OCI-LY1 (cell line): ENCODE measurements around the gene EEF1B2.

Experiments
- H2AFZ ChIP-seq: fragments of 200-600 bp; sonication (generic), shearing (Covaris generic); 2 replicates; pipeline ENCODE4 v1.6.0; 2014; ENCODE audit warnings: antibody characterized with exemption, mild to moderate bottlenecking, low read length
- H3F3A ChIP-seq: fragments of 200-600 bp; sonication (generic), shearing (Covaris generic); 2 replicates; pipeline ENCODE4 v1.6.0; 2014; ENCODE audit warnings: mild to moderate bottlenecking, antibody characterized with exemption, low read length, moderate library complexity; ENCODE audit not compliant: insufficient read depth
- H3K27ac ChIP-seq: fragments of 200-600 bp; sonication (generic); 2 replicates; pipeline ENCODE4 v1.5.1; 2014; ENCODE audit warnings: low read length, mixed run types, mild to moderate bottlenecking, low read depth; ENCODE audit not compliant: poor library complexity, severe bottlenecking
- H3K27me3 ChIP-seq: fragments of 200-600 bp; sonication (generic); 2 replicates; pipeline ENCODE4 v1.6.0; 2014; ENCODE audit warnings: antibody characterized with exemption, mild to moderate bottlenecking, low read length, moderate library complexity; ENCODE audit not compliant: insufficient read depth
- H3K36me3 ChIP-seq: fragments of 200-600 bp; sonication (generic); 2 replicates; pipeline ENCODE4 v1.6.1; 2014; ENCODE audit warnings: mild to moderate bottlenecking, antibody characterized with exemption, low read length, moderate library complexity, mixed read lengths; ENCODE audit not compliant: insufficient read depth
- H3K4me1 ChIP-seq: fragments of 200-600 bp; sonication (generic); 2 replicates; pipeline ENCODE4 v1.5.1; 2014; ENCODE audit warnings: mild to moderate bottlenecking, low read length, moderate library complexity; ENCODE audit not compliant: insufficient read depth, severe bottlenecking
- H3K4me2 ChIP-seq: fragments of 200-600 bp; sonication (generic), shearing (Covaris generic); 2 replicates; pipeline ENCODE4 v1.6.1; 2014; ENCODE audit warnings: low read length
- H3K4me3 ChIP-seq: fragments of 200-600 bp; sonication (generic); 2 replicates; pipeline ENCODE4 v1.5.1; 2014; ENCODE audit warnings: low read length, low read depth, mild to moderate bottlenecking, mixed read lengths; ENCODE audit not compliant: poor library complexity, severe bottlenecking
- H3K79me2 ChIP-seq: fragments of 200-600 bp; shearing (Covaris generic); 2 replicates; pipeline ENCODE4 v1.6.1; 2016; ENCODE audit warnings: mixed run types, low read length, mixed read lengths; ENCODE audit not compliant: insufficient read depth
- H3K9ac ChIP-seq: fragments of 200-600 bp; sonication (generic), shearing (Covaris generic); 2 replicates; pipeline ENCODE4 v1.6.1; 2014; ENCODE audit warnings: mild to moderate bottlenecking, low read length, mixed read lengths
- H3K9me2 ChIP-seq: fragments of 200-600 bp; sonication (generic), shearing (Covaris generic); 2 replicates; pipeline ENCODE4 v1.6.1; 2014; ENCODE audit warnings: low read depth, mild to moderate bottlenecking, low read length, mixed read lengths
- H3K9me3 ChIP-seq: fragments of 200-600 bp; shearing (Covaris generic); 2 replicates; pipeline ENCODE4 v1.6.1; 2014; ENCODE audit warnings: low read length, mixed read lengths
- H4K20me1 ChIP-seq: fragments of 200-600 bp; sonication (generic), shearing (Covaris generic); 2 replicates; pipeline ENCODE4 v1.6.0; 2016; ENCODE audit warnings: mild to moderate bottlenecking, low read length; ENCODE audit not compliant: insufficient read depth
- CTCF ChIP-seq: fragments of 200-600 bp; sonication (generic), shearing (Covaris generic); IDR thresholded peaks from 2 replicates; pipeline ENCODE4 v1.5.1; 2017; ENCODE audit warnings: mild to moderate bottlenecking, antibody characterized with exemption, low read length, moderate library complexity, mixed read lengths
- EZH2 ChIP-seq: fragments of 200-600 bp; sonication (generic), shearing (Covaris generic); IDR thresholded peaks from 2 replicates; pipeline ENCODE4 v1.8.0; 2017; ENCODE audit warnings: borderline replicate concordance, mixed run types, mild to moderate bottlenecking, antibody characterized with exemption, low read length, moderate library complexity, mixed read lengths

The EEF1B2 gene

GRCh38 chr2:206192157-206192556 lies 32.5 kb downstream of the EEF1B2 start:
- no peak overlapping the region for H3K4me3 ChIP-seq
- no peaks in the 10 kb centered on the region for H3K36me3 ChIP-seq
- H3F3A ChIP-seq, result no peaks in the 10 kb centered on the region
- H2AFZ ChIP-seq, result no peak overlapping the region
- TF ChIP-seq EZH2 (no peak), CTCF (no peak)
- H3K9me2 ChIP-seq, result no peaks in the 10 kb centered on the region
- H3K4me1 ChIP-seq, result no peaks in the 10 kb centered on the region
- no peak overlapping the region for H3K4me2 ChIP-seq
- no peak overlapping the region for H3K27ac ChIP-seq
- no peaks in the 10 kb centered on the region for H3K27me3 ChIP-seq
- no peaks in the 10 kb centered on the region for H4K20me1 ChIP-seq
- no peaks in the 10 kb centered on the region for H3K9me3 ChIP-seq
- H3K79me2 ChIP-seq, result no peaks in the 10 kb centered on the region
- H3K9ac ChIP-seq, result no peak overlapping the region

- no peak for TF ChIP-seq EZH2
- TF ChIP-seq CTCF, result no peak
- H3K79me2 ChIP-seq, result no peaks in the 10 kb centered on the region
Observed at GRCh38 chr2:206193671-206194357, 34.1 kb downstream of the EEF1B2 start.

GRCh38 chr2:206198677-206199076 lies 39.0 kb downstream of the EEF1B2 start:
- H3K9me2 ChIP-seq, result no peaks in the 10 kb centered on the region
- H3K79me2 ChIP-seq, result no peaks in the 10 kb centered on the region
- no peak overlapping the region for H2AFZ ChIP-seq
- H3K4me2 ChIP-seq, result no peak overlapping the region
- no peaks in the 10 kb centered on the region for H4K20me1 ChIP-seq
- H3K27ac ChIP-seq, result no peak overlapping the region
- no peaks in the 10 kb centered on the region for H3K9me3 ChIP-seq
- no peak for TF ChIP-seq CTCF
- no peak for TF ChIP-seq EZH2
- H3K4me3 ChIP-seq, result no peak overlapping the region
- H3K27me3 ChIP-seq, result no peaks in the 10 kb centered on the region
- H3F3A ChIP-seq, result no peaks in the 10 kb centered on the region
- H3K4me1 ChIP-seq, result no peaks in the 10 kb centered on the region
- H3K36me3 ChIP-seq, result no peaks in the 10 kb centered on the region
- no peak overlapping the region for H3K9ac ChIP-seq

More at GRCh38 chr2:206193671-206194357, 34.1 kb downstream of the EEF1B2 start:
- Histone ChIP-seq H4K20me1 (no peaks in the 10 kb centered on the region), H3K9me2 (no peaks in the 10 kb centered on the region), H3K4me1 (no peaks in the 10 kb centered on the region), H3K36me3 (no peaks in the 10 kb centered on the region), H3K27me3 (no peaks in the 10 kb centered on the region), H3K4me2 (no peak overlapping the region), H3K27ac (no peak overlapping the region), H2AFZ (no peak overlapping the region), H3K4me3 (no peak overlapping the region), H3K9me3 (no peaks in the 10 kb centered on the region), H3F3A (no peaks in the 10 kb centered on the region), H3K9ac (no peak overlapping the region)
